Mesendoderm (in vitro differentiated cells): ENCODE results near the gene FBXO11.
"Not testable (repeated sequence)": the region's sequence is repeated elsewhere in the genome, so short reads cannot be mapped to it uniquely, and the experiment has no call there.

ENCODE experiments used
- DNase-seq: peaks from one replicate; pipeline ENCODE4 v3.0.0; 2013
- H2AK5ac ChIP-seq: 2 replicates; pipeline ENCODE4 v1.6.1; 2013; ENCODE audit warnings: low read length, inconsistent platforms
- H2BK120ac ChIP-seq: 2 replicates; pipeline ENCODE4 v1.6.1; 2013; ENCODE audit warnings: low read depth, mild to moderate bottlenecking, low read length, moderate library complexity, mixed read lengths
- H2BK15ac ChIP-seq: replicated peaks from 2 replicates; pipeline ENCODE4 v1.6.1; 2013; ENCODE audit warnings: low read depth, mild to moderate bottlenecking, moderate library complexity
- H2BK5ac ChIP-seq: 2 replicates; pipeline ENCODE4 v1.6.1; 2013; ENCODE audit warnings: low read length, inconsistent platforms
- H3K18ac ChIP-seq: 2 replicates; pipeline ENCODE4 v1.6.1; 2013; ENCODE audit warnings: mild to moderate bottlenecking, low read length, mixed read lengths
- H3K23ac ChIP-seq: one replicate; pipeline ENCODE4 v1.6.1; 2013; ENCODE audit warnings: low read length
- H3K27ac ChIP-seq: 2 replicates; pipeline ENCODE4 v1.5.1; 2013; ENCODE audit warnings: low read depth, mild to moderate bottlenecking, inconsistent platforms, low read length, moderate library complexity
- H3K27me3 ChIP-seq: 2 replicates; pipeline ENCODE4 v1.6.1; 2013; ENCODE audit warnings: low read length, control low read depth, mild to moderate bottlenecking, inconsistent platforms; ENCODE audit not compliant: insufficient read depth, poor library complexity
- H3K36me3 ChIP-seq: 2 replicates; pipeline ENCODE4 v1.6.1; 2013; ENCODE audit warnings: low read length, inconsistent platforms; ENCODE audit not compliant: control insufficient read depth, insufficient read depth
- H3K4ac ChIP-seq: one replicate; pipeline ENCODE4 v1.6.1; 2013; ENCODE audit warnings: low read depth, mild to moderate bottlenecking, low read length, moderate library complexity
- H3K4me1 ChIP-seq: 2 replicates; pipeline ENCODE4 v1.6.1; 2013; ENCODE audit warnings: low read depth, low read length, inconsistent platforms; ENCODE audit not compliant: control insufficient read depth
- H3K4me2 ChIP-seq: 2 replicates; pipeline ENCODE4 v1.6.1; 2013; ENCODE audit warnings: low read length
- H3K4me3 ChIP-seq: 2 replicates; pipeline ENCODE4 v1.5.1; 2013; ENCODE audit warnings: mild to moderate bottlenecking, low read length
- H3K56ac ChIP-seq: one replicate; pipeline ENCODE4 v1.6.1; 2013; ENCODE audit warnings: low read length
- H3K79me1 ChIP-seq: 2 replicates; pipeline ENCODE4 v1.6.1; 2013; ENCODE audit warnings: low read length, inconsistent platforms
- H3K79me2 ChIP-seq: 2 replicates; pipeline ENCODE4 v1.6.1; 2013; ENCODE audit warnings: mild to moderate bottlenecking, low read length; ENCODE audit not compliant: control insufficient read depth, insufficient read depth
- H3K9ac ChIP-seq: 2 replicates; pipeline ENCODE4 v1.6.1; 2013; ENCODE audit warnings: low read length, inconsistent platforms
- H4K5ac ChIP-seq: one replicate; pipeline ENCODE4 v1.6.1; 2013; ENCODE audit warnings: low read length
- H4K8ac ChIP-seq: one replicate; pipeline ENCODE4 v1.6.1; 2013; ENCODE audit warnings: low read depth, mild to moderate bottlenecking, control low read depth, low read length, moderate library complexity
- WGBS: extraction: QIAGEN DNeasy Blood & Tissue Kit; methylation state at CpG from one replicate; pipeline ENCODE4 v1.1.7; 2013; ENCODE audit warnings: low lambda C conversion rate, missing lambda C conversion rate; ENCODE audit not compliant: insufficient coverage; ENCODE audit errors: extremely low coverage; 5-methylcytosine and 5-hydroxymethylcytosine counted together

The FBXO11 gene

DNA sequence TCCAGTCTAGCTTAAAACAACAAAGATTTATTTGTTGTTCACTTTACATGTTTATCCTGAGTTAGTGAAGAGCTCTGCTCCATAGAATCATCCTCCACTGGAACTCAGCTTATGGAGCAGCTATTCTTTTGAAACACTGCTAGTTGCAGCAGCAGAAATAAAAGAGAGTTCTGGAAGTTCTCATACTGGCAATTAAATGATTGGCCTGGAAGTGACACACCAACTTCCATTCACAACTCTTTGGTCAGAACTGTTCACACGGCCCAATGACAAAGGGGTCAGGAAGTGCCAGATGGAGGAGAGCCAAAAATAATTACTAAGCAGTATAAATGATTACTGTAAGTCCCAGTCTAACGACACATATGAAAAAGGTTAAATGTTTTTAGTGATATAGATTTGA lies 39.1 kb downstream of the FBXO11 start:
- H3K18ac ChIP-seq = no peak overlapping the region
- H3K4me2 ChIP-seq = no peak overlapping the region
- H3K23ac ChIP-seq = no peak overlapping the region
- H3K27ac ChIP-seq = no peak overlapping the region
- H4K8ac ChIP-seq = no peak overlapping the region
- H3K4ac ChIP-seq = no peak overlapping the region
- no peak overlapping the region for H3K4me3 ChIP-seq
- no peak overlapping the region for H2BK5ac ChIP-seq
- WGBS = no CpG with 5 or more reads among the region's 2 CpGs
- no peak for DNase-seq
- peaks cover 39% of the 10 kb centered on the region for H3K79me2 ChIP-seq
- H4K5ac ChIP-seq = no peak overlapping the region
- no peak overlapping the region for H2BK15ac ChIP-seq
- no peak overlapping the region for H2AK5ac ChIP-seq
- H3K27me3 ChIP-seq = no peaks in the 10 kb centered on the region
- H3K9ac ChIP-seq = no peak overlapping the region
- peaks cover 21% of the 10 kb centered on the region for H3K79me1 ChIP-seq
- H3K36me3 ChIP-seq = no peaks in the 10 kb centered on the region
- H3K4me1 ChIP-seq = peaks cover 7% of the 10 kb centered on the region
- no peak overlapping the region for H3K56ac ChIP-seq
- no peak overlapping the region for H2BK120ac ChIP-seq

GRCh38 chr2:47864566-47864965 lies 41.7 kb downstream of the FBXO11 start:
- Histone ChIP-seq H3K27me3 (no peaks in the 10 kb centered on the region), H4K5ac (no peak overlapping the region), H4K8ac (no peak overlapping the region), H3K9ac (no peak overlapping the region), H3K27ac (no peak overlapping the region), H3K4ac (no peak overlapping the region), H3K4me3 (no peak overlapping the region), H3K4me2 (no peak overlapping the region), H3K4me1 (peaks cover 2% of the 10 kb centered on the region), H2BK120ac (no peak overlapping the region), H2AK5ac (no peak overlapping the region), H3K23ac (no peak overlapping the region), H2BK15ac (no peak overlapping the region), H3K79me1 (peaks cover 21% of the 10 kb centered on the region), H2BK5ac (no peak overlapping the region), H3K56ac (no peak overlapping the region), H3K18ac (no peak overlapping the region), H3K79me2 (peaks cover 40% of the 10 kb centered on the region), H3K36me3 (no peaks in the 10 kb centered on the region)
- WGBS = no CpG with 5 or more reads among the region's 1 CpG
- no peak for DNase-seq

DNA sequence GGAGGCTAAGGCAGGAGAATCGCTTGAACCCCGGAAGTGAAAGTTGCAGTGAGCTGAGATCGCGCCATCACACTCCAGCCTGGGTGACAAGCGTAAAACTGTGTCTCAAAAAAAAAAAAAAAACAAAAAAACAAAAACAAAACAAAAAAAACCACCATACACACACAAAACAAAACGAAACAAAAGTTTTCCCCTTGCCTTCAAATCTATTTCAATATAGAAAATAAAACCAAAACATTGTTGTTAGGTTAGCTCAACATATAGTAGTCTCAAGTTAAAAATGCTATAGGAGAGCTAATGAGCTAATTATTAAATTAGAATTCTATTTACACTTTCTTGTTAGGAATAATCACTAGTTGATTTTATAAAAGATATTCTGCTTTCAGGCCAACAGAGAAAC lies 43.3 kb downstream of the FBXO11 start:
- DNase-seq = no peak
- no peak overlapping the region for H2BK120ac ChIP-seq
- 100% methylated on average over 1 of the region's 6 CpGs for WGBS
- H3K23ac ChIP-seq = no peak overlapping the region
- peaks cover 2% of the 10 kb centered on the region for H3K4me1 ChIP-seq
- H4K5ac ChIP-seq = no peak overlapping the region
- peaks cover 11% of the 10 kb centered on the region for H3K79me1 ChIP-seq
- no peak overlapping the region for H3K4ac ChIP-seq
- peaks cover 30% of the 10 kb centered on the region for H3K79me2 ChIP-seq
- H3K4me3 ChIP-seq = no peak overlapping the region
- H3K56ac ChIP-seq = no peak overlapping the region
- no peak overlapping the region for H4K8ac ChIP-seq
- H2BK15ac ChIP-seq = no peak overlapping the region
- H3K4me2 ChIP-seq = no peak overlapping the region
- H3K18ac ChIP-seq = no peak overlapping the region
- H3K36me3 ChIP-seq = no peaks in the 10 kb centered on the region
- H2AK5ac ChIP-seq = no peak overlapping the region
- H3K27me3 ChIP-seq = no peaks in the 10 kb centered on the region
- no peak overlapping the region for H3K9ac ChIP-seq
- H2BK5ac ChIP-seq = no peak overlapping the region
- no peak overlapping the region for H3K27ac ChIP-seq

DNA sequence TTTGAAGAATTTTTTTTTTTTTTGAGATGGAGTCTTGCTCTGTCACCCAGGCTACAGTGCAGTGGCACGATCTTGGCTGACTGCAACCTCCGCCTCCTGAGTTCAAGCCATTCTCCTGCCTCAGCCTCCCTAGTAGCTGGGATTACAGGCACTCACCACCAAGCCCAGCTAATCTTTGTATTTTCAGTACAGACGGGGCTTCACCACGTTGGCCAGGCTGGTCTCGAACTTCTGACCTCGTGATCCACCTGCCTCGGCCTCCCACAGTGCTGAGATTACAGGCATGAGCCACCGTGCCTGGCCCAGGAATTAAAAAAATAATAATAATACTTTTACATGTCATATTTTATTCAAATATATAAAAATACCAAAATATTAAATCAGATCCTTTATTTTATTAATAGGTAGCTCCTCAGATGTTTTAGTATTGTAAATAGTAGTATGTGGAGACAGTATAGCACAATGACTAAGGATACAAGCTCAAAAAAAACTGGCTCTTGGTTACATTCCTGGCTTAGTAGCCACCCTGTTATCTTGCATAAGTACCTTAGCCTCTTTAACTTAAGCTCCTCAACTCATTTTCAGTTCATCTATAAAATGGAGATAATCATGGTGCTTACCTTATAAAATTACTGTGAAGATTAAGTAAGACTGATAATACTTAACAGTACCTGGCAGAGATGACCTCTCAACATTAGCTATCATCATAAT lies 53.1 kb downstream of the FBXO11 start:
- no CpG with 5 or more reads among the region's 8 CpGs for whole genome bisulfite sequencing
- not testable (repeated sequence) for H3K27me3 ChIP-seq, H3K4ac ChIP-seq, H3K79me1 ChIP-seq, H3K23ac ChIP-seq, H3K4me1 ChIP-seq, H3K27ac ChIP-seq, H4K5ac ChIP-seq, H2BK5ac ChIP-seq, H2AK5ac ChIP-seq, H3K36me3 ChIP-seq, H3K56ac ChIP-seq, H3K18ac ChIP-seq, H4K8ac ChIP-seq, H2BK120ac ChIP-seq, H3K4me3 ChIP-seq, H3K9ac ChIP-seq, H2BK15ac ChIP-seq, H3K4me2 ChIP-seq
- peaks cover 24% of the 10 kb centered on the region for H3K79me2 ChIP-seq
- peak; percentile 35 for DNase-seq

- H4K8ac ChIP-seq = no peak overlapping the region
- H3K36me3 ChIP-seq = no peaks in the 10 kb centered on the region
- no peak overlapping the region for H3K4me3 ChIP-seq
- H3K79me1 ChIP-seq = peaks cover 7% of the 10 kb centered on the region
- H2BK120ac ChIP-seq = no peak overlapping the region
- H3K79me2 ChIP-seq = peaks cover 18% of the 10 kb centered on the region
- no CpG with 5 or more reads among the region's 1 CpG for WGBS
- no peak overlapping the region for H2AK5ac ChIP-seq
- H4K5ac ChIP-seq = no peak overlapping the region
- no peak overlapping the region for H3K56ac ChIP-seq
- no peaks in the 10 kb centered on the region for H3K4me1 ChIP-seq
- no peak for DNase-seq
- no peaks in the 10 kb centered on the region for H3K27me3 ChIP-seq
- H3K9ac ChIP-seq = no peak overlapping the region
- H2BK15ac ChIP-seq = no peak overlapping the region
- H2BK5ac ChIP-seq = no peak overlapping the region
- H3K27ac ChIP-seq = no peak overlapping the region
- H3K4ac ChIP-seq = no peak overlapping the region
- H3K23ac ChIP-seq = no peak overlapping the region
- H3K18ac ChIP-seq = no peak overlapping the region
- no peak overlapping the region for H3K4me2 ChIP-seq
These were observed 56.1 kb downstream of the FBXO11 start for GRCh38 chr2:47850198-47850597.

DNA sequence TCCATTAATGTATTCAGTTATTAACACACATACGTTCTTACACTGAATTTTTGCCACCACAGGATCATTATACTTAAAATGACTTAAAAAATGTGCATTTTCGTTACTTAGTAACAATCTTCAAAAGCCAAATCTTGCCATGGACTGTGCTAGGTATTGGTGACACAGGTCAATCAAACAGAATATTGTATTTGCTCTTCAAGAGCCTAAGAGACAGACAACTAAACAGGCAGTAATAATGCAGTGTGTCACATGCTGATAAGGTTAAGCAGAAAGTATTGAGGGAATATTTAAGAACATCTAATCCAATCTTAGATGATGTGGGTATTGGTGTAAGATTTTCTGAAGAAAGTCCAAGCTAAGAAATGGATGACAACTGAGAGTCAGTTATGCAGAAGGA lies 56.9 kb downstream of the FBXO11 start:
- no peak overlapping the region for H2BK120ac ChIP-seq
- no CpG with 5 or more reads among the region's 2 CpGs for WGBS
- H3K9ac ChIP-seq = no peak overlapping the region
- no peaks in the 10 kb centered on the region for H3K36me3 ChIP-seq
- no peak overlapping the region for H3K4ac ChIP-seq
- H3K27ac ChIP-seq = no peak overlapping the region
- peaks cover 10% of the 10 kb centered on the region for H3K79me1 ChIP-seq
- DNase-seq = no peak
- H3K4me3 ChIP-seq = no peak overlapping the region
- no peak overlapping the region for H2BK5ac ChIP-seq
- H2BK15ac ChIP-seq = no peak overlapping the region
- no peak overlapping the region for H3K18ac ChIP-seq
- no peak overlapping the region for H4K8ac ChIP-seq
- H3K27me3 ChIP-seq = no peaks in the 10 kb centered on the region
- no peak overlapping the region for H3K23ac ChIP-seq
- H3K56ac ChIP-seq = no peak overlapping the region
- no peak overlapping the region for H3K4me2 ChIP-seq
- H2AK5ac ChIP-seq = no peak overlapping the region
- no peaks in the 10 kb centered on the region for H3K4me1 ChIP-seq
- H4K5ac ChIP-seq = no peak overlapping the region
- peaks cover 21% of the 10 kb centered on the region for H3K79me2 ChIP-seq
